Stimulated activated CD4-positive, alpha-beta T cell treated with anti-CD3 and anti-CD28 coated beads, TNF-alpha, amount 100 ng/mL, for 1 hour (primary cell): ENCODE measurements around the gene BTRC.
A peak's percentile ranks its signal among the peaks of the same experiment; 100 is the strongest.

Experiments used
- DNase-seq, 3 donors: peaks; one replicate each; pipeline ENCODE4 v3.0.0-alpha.2; 2020; ENCODE audit warnings: low read depth in 3 of 3, low spot score in 1 of 3

BTRC gene

DNA sequence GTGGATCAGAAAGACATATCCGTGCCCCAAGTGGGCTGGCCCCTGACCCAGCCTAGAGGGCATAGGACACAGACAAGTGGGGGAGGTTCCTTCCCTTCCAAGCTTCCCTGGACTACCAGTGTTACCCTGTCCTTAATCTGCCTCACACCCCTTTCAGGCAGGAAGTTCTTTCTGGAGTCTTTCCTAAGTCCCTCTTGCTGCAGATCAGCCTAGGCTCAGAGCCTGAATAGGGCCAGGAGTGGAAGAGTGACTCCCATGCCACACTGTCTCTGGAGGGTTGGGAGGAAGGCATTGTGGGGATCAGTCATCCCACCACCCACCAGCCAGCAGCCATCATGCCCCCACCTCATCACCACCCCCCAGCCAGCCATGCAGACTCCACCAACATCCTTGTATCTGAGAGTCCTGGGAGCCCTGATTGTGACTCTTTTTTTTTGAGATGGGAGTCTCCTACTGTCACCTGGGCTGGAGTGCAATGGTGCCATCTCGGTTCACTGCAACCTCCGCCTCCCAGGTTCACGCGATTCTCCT, 211.5 kb downstream of the BTRC start:
- DNase-seq, result no peak

DNA sequence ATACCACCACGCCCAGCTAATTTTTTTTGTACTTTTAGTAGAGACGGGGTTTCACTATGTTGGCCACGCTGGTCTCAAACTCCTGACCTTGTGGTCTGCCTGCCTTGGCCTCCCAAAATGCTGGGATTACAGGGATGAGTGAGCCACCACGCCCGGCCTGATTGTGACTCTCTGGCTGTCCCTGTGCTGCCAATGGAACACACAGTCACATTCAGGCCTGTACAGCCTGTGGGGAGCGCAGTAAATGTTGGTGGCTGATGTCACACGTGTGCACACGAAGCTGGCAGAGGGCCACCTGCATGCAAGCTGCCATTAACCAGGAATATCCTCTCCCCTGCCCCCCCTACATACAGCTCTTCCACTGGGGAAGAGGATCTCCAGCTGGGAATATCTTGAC, 212.0 kb downstream of the BTRC start:
- DNase-seq, result no peak

DNA sequence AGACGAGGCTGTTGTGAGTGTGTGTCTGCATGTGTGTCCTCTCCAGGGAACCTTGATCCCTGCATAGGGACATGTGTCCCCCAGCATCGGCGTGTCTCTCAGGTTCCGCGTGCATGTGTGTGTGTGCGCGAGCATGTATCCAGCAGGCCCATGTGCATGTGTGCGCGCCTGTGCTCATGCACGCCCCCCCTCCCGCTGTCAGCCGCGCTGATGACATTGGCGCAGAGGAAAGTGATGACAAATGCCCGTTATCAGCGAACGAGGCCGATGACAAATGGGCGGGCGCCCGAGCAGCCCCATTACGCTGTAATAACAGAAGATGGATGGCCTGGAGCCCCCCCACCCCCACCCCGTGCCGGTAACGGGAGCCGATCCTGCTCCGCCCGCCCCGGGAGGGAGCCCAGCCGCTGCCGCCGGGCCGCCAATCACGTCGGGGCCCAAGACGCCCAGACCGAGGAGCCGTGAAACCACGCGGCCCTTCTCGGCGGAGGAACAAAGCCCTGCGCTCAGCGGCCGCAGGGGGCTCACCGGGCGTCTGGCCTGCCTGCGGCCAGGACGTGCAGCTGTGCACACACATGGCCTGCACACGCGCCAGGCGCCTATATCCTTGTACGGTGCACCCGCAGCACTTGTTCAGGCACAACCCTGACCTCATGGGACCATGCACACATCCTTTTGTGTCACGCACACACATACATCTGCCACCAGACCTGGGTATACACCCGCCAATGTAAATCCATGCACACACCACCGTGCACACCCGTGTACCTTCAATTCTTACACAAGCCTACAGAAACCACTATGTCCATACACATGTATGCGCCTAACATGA, 212.6 kb downstream of the BTRC start:
- no peak for DNase-seq

DNA sequence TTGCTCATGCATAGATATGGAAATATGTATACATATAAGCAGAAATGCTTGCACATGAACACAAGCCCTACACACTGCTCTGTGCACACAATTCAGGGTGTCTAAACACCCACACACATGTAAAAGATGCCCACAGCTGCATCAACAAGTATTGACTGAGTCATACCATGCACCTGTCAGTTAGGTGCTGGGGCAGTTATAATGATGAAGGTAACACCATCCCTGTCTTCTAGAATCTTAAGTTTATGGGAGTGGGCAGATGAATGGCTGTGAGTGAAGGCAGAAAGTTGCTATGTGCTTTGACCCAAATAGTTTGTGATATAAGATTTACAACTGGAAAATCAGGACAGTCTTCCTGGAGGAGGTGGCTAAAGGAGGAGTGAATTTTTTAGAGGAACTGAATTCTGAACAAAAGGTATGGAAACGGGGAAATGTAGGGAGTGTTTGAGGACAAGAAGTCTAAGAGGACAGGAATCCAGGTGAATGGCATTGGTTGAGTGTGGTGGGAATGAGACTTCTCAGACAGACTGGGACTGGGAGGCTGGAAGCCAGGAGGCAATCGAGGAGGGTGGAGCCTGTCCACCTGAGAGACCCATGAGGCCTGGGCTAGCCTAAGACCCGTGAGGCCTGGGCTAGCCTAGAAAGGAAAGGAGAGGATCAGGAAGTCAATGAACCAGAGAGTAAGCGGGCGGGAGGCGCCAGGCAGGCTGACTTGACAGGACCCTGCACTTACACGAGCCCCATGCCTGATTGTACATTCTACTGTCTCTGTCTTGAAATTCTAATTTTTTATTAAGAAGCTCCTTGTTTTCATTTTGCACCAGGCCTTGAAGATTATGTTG, 213.4 kb downstream of the BTRC start:
- DNase-seq, result no peak

DNA sequence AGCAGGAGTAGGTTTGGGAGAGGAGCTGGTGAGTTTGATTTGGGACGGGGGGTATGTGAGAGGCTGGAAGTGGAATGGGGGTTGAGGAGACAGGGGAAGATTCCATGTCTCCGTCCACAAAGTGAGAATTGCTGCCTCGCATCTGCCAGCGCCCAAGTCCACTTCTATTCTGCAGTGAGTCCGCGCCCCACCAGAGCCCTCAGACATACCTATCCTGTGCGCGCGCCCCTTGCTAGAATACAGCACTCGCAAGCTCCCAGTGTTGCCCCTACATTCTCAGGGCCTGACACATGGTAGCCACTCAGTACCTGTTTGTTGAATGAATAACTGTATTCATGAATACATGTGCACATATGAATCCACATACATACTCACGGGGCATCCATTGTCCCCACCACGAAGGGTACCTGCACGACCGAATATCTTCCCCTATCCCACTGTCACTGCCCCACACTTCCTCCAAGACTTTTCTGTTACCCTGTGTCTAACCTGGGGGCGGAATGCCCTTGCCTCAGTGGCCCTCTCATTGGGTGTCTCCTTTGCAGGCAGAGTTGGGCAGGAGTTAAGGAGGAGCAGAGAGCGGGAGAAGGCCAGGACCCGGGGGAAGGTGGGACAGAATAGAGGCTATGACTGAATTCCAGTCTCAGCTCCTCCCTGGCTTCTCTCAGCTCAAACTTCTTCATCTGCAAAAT, 214.2 kb downstream of the BTRC start:
- no peak for DNase-seq

DNA sequence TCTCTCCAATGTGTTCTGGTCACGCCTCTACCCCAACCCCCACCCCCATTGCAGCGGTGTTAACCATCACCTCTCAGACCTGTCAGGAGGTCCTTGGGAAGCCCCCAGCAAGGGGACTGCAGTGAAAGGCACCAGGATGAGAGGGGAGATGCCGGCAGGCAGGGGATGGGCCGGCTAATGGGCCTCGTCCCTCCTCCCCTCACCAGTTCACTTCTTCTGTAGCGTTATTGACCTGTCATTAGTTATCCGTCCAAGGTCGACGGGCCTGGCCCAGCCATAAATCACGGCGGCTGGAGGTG, 215.3 kb downstream of the BTRC start:
- no peak for DNase-seq

DNA sequence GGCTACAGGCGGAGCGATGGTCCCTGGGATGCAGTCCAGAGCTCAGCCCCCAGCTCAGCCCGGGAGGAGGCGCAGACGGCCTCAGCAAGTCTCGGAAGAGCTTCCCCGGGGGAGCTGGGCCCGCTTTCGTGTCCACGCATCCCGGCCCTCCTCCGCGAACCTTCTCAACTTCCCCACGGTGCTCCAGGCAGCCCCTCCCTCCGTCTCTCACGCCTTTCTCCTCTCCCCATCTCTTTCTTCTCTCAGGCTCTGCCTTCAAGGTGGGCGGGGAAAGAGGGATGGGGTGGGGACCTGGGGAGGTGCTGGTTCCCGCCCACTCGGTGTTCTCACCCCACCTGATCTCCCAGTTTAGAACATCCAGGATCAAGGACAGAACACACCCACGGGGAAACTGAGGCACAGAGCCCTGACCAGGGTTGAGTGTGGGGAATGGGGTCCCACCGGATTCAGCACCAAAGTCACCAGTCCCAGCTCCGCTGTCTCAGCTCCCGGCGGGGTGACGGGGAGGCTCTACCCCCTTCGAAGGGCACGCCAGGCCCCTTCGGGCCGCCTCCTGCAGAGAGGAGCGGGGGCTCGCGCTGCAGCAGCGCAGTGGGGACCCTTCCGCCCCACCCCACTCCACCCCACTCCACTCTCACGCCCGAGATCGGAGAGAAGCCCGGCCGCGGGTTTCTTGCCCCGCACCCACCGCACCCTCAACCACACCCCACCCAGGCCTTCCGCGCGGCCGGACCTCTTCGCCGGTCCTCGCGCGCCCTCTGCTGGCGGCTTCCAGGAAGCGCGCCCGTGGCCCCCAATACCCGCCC, 215.9 kb downstream of the BTRC start:
- peak; percentile 36 to 75 (median 64) for DNase-seq

DNA sequence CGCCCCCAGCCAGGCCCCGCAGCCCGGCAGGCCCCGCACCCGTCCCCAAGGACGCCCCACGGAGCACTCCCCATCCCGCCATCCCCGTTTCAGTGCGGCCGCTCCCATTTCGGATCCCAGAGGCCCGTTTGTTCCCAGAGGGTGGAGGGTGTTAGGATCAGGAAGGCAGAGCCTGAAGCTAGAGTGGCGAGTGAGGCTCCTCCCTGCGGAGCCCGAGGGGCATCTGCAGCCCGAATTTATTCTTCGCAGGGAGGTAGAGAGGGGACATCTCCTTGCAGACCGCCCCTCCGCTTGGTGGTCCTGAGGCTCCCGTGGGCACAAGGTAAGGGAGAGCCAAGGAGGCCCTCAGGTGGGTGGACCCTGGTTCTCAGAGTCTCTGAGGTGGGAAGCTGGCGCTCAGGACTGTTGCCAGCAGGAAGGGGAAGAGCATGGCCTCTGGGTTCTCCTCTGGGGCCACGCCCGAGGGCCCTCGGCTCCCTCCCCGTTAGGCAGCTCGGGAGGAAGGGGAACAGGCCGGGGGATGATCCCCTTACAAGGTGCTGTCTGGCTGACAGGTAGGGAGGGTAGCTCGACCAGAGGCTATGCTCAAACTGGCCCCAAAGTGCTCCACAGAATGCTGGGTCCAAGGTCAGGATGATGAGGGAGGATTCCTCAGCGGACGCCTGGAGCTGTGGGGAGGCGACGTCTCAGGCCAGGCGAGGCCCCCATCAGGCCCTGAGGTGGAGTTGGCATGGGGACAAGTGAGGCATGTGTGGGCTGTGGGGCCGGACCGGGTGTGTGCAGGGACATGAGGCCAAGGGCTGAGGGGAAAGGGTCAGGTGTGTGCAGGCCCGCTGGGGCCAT, 216.7 kb downstream of the BTRC start:
- no peak for DNase-seq

DNA sequence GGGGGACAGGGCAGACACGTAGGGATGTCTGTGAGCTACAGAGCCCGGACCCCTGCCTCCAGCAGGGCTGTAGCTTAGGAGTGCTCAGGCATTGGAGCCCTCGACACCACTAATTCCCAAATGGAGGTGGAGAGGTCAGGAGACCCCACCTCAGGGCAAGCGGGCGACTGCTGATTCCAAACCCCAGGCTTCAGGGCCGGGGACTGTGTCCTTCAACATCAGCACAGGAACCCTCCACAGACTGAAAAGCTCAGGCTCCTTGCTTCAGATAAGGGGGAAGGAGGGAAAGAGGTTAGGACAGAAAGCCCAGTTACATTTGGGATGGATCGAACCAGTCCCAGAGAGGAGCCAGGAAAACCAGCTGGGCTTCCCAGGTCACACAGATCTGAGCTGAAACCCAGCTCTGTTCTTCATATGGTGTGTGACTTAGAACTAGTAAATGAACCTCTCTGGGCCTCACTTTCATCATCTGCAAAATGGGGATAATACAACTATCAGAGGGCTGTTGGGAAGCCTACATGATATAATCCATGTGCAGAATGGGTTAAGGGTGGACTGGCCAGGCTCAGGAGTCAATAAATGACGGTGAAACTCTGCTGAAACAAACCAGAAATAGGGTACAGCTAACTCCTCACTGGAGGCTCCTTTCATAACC, 217.4 kb downstream of the BTRC start:
- DNase-seq, result no peak

DNA sequence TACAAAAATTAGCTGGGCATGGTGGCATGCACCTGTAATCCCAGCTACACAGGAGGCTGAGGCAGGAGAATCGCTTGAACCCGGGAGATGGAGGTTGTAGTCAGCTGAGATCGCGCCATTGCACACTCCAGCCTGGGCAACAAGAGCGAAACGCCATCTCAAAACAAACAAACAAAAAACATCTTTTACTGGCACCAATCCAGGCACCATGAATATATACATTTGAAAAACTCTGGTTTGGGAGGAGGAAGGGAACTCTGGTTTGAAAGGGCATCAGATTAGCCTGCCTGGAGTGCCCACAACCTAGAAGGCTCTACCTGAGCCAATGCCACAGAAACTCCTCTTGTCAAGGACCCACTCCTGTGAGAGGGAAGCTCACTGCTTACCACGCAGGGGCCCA, 218.2 kb downstream of the BTRC start:
- DNase-seq, result no peak

DNA sequence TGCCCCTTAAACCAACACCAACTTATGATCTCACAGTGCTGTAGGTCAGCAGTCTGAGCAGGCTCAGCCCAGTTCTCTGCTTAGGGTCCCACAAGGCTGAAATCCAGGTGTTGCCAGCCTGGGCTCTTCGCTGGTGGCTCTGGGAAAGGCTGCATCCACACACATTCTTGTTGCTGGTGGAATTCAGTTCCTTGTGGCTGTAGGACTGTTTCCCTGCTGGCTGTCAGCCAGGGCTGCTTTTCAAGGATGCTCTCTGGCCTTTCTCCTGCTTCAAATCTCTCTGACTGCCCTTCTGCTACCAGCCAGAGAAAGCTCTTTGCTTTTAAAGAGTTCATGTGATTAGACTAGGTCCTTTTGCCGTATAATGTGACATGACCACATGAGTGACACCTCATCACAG, 218.8 kb downstream of the BTRC start:
- no peak for DNase-seq

DNA sequence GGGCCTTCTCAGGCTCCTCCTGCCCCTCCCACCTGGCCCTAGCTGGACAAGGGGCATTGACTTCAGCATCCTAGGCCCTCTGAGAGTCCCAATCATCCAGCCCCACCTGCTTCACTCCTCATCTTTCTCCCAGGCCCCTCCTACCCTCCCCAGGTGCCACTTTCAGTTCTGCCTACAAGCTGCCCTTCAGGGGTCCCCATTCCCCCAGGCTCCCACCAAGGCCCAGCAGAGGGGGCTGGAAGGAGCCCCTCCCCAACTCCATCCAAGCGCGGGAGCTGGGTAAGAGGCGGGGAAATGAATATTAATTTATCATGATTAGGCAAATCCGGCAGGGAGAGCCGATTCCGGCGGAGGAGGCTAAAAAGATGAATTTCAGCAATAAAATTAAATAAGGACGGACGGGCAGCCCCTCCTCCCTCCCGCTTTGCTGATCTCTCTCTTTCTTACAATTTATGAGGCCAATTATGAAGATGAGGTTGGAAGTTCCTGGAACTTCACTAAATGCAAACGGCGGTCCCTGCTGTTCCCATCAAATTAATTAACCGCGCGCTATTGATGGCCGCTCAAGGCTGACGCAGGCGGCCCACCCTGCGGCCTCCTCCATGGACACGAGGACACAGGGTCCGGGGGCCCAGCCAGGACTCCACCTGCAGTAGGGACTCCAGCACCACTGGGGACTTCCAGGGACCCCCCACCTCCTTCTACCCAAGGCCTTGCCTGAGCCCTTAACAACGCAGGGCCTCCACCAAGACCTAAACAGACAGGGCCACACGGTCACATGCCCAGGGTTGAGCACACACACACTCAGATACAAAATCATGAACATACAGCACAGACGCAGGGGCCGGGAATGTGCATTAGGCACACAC, 220.2 kb downstream of the BTRC start:
- no peak for DNase-seq

DNA sequence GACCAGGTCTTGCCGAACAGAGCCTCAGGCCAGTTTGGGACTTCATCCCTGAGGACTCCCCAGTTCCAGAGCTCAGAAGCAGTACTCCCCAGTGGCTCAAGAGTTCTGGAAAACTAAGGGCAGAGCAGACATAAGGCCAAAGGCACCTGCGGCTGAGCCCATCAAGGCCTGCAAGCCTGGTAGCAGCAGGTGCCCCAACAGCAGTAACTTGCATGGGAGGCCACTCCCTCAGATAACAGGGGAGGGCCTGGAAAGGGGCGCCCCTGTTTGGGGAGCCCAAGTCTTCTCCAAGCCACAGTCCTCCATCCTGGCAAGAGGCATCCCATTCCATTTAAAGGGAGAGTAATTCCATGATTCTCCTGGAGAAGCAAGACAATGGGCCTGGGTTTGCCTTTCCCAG, 221.1 kb downstream of the BTRC start:
- no peak for DNase-seq

DNA sequence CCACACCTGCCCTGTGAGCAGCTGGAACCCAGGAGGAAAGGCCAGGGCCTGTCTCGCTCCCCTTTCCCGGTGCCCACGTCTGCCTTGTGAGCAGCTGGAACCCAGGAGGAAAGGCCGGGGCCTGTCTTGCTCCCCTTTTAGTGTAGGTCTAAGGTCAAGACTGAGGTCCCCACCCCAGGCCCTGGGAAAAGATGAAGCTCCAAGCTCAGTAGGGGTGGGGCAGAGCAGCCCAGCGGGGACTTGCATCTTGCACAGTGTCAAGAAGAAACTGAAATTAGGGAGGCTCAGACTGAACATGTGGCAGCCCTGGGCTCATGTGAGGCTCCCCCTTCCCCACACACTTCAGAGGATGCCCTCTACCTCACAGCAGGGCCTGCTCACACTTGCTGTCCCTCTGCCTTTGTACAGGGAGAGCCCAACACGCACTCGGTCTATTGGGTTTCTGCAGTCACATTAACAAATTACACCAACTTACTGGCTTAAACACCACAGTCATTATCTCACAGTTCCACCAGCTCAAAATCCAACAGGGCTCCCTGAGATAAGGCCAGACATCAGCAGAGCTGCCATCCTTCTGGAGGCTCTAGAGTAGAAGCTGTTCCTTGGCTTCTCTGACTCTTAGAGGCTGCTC, 221.7 kb downstream of the BTRC start:
- no peak for DNase-seq

DNA sequence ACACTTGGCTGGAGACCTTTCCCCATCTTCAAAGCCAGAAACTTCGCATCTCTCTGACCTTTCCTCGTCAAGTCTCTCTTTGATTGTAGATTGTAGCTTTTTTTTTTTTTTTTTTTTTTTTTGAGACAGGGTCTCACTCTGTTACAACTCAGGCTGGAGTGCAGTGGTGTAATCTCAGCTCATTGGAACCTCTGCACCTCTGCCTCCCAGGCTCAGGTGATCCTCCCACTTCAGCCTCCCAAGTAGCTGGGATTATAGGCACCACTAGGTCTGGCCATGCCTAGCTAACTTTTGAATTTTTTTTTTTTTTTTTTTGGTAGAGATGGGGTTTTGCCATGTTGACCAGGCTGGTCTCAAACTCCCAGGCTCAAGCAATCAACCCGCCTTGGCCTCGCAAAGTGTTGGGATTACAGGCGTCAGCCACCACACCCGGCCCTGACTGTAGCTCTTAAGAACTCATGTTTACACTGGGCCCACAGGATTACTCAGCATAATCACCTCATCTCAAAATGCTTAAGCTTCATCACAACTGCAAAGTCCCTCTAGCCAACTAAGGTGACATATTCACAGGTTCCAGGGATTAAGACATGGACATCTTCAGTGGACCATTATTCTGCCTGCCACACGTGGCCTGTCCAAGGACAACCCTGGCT, 222.4 kb downstream of the BTRC start:
- DNase-seq, result no peak

DNA sequence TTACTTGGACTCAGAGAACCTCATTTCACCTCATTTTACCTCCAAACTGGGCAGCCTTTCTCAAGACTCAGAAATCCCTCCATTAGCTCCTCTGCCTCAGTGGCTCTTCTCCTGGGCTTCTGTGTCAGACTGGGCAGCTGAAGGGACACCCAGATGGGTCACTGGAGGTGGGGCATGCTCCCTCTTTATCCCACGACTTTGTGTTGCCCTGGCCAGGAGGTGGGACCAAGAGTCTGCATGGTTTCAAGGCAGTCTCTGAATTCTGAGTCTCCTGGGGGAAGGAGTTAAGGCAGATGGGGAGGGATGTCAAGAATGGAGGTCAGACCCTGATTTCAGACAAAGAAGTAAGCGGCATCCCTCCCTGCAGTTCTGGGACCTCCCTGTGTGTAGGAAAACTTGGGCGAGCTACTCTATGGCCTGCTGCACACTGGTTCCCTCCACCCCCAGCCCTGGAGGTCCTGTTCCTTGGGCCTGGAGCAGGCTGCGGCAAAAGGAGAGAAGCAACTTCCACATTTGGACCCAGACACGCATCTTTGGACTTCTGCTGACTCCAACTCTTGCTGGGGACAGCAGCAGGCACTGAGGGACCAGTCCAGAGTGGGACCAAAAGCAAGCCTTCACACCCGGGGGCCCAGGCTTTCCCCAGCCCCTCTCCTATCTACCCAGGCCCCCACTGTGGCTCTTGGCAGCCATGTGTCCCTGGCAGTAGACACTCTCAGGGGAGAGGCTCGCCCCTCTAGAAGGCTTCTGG, 223.3 kb downstream of the BTRC start:
- no peak for DNase-seq

DNA sequence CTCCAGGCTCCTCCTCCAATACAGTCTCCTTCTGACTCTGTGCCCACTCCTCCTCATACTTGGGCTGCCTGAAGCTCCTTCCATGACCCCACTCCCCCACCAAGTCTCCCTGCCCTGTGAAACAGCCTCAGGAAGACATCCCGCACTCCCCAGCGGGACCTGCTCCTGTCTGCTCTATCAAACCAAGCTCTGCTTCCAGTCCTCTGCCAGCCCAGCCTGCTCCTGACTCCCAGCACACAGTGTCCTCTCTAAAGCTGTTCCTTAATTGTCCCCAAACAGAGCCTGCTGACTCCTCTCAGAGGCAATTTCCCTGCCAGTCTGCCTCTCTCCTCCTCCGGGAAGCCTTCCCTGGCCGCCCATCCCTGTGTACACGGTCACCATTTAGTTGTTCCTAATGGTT, 224.2 kb downstream of the BTRC start:
- DNase-seq, result no peak
